Erythroblast (primary cell): ENCODE measurements around the gene KCNH6.

Experiments used
- GATA1 ChIP-seq: IDR thresholded peaks from 2 replicates; pipeline ENCODE4 v1.6.1; 2011; ENCODE audit warnings: low read depth, mild to moderate bottlenecking, control low read depth, low read length, moderate library complexity
- POLR2A ChIP-seq: IDR thresholded peaks from 2 replicates; pipeline ENCODE4 v1.6.1; 2011; ENCODE audit warnings: mild to moderate bottlenecking, low read length

- TF ChIP-seq POLR2A (no peak), GATA1 (no peak)
Measured at GRCh38 chr17:63568563-63568962, 45.4 kb downstream of the KCNH6 start.
